ENCODE results near the gene ARMC7. TPM values are rescaled to one million over a fixed set of nuclear protein-coding genes. Genes with fewer than 3 reads are reported as not detected.

ARMC7 gene
- total and polyA plus RNA-seq, 10 of the 15 experiments (the other 5 are each of a cell fraction or from before 2014, with no cell fraction given) = 1.5 to 19.8 (median 6.3) TPM

GRCh38 chr17:75090871-75091854, 18.6 kb upstream of the ARMC7 start:
- no peak for ATAC-seq
- Histone ChIP-seq H3K9me3 (replicated peaks; ENCODE audit: control insufficient read depth, insufficient read depth, low read length) (no peaks in the 10 kb centered on the region), H3K4me3 (no peak overlapping the region), H3K9ac (ENCODE audit: control insufficient read depth, insufficient read depth, low read length) (no peak overlapping the region), H3K36me3 (ENCODE audit: control insufficient read depth in 2 of 2, insufficient read depth in 2 of 2, low read length in 1 of 2) (no peaks in the 10 kb centered on the region), H3K4me1 (ENCODE audit: control insufficient read depth, insufficient read depth, low read length) (peaks cover 13% of the 10 kb centered on the region), H3K4me2 (ENCODE audit: control insufficient read depth, insufficient read depth) (no peak overlapping the region), H3K79me2 (ENCODE audit: control insufficient read depth, insufficient read depth, low read length) (no peaks in the 10 kb centered on the region), H3K27me3 (replicated peaks in 1 of 2; ENCODE audit: control insufficient read depth in 2 of 2, insufficient read depth in 2 of 2, low read length in 1 of 2) (no peaks in the 10 kb centered on the region), H4K20me1 (ENCODE audit: control insufficient read depth, insufficient read depth) (no peaks in the 10 kb centered on the region), H2AFZ (ENCODE audit: control insufficient read depth, low read depth, low read length) (no peak overlapping the region), H3K27ac (ENCODE audit: control insufficient read depth, insufficient read depth) (no peak overlapping the region)
- in situ Hi-C loops (cut with MboI) = no loop called here
- POLR2A ChIA-PET = no interaction called here
- WGBS (ENCODE audit: insufficient coverage, insufficient replicate concordance, low lambda C conversion rate, missing lambda C conversion rate) = 75% methylated on average over 19 of the region's 19 CpGs
- SMC1A ChIA-PET (ENCODE audit: uncharacterized antibody, unreplicated experiment) = no interaction called here
- FAIRE-seq = no peak
- intact Hi-C loops (cut with micrococcal nuclease; ENCODE audit: unreplicated experiment) = no loop called here
- RAD21 ChIA-PET (ENCODE audit: unreplicated experiment) = interaction anchor here (1.1 to 1.2 kb wide), 2 partner anchors 18 to 23 kb away, joined by 3 read pairs; partner anchors contain the start of gene ARMC7
- CTCF ChIA-PET = interaction anchor here (1.4 to 1.7 kb wide), 3 partner anchors 14 to 22 kb away, joined by 4 to 7 read pairs (median 4); no protein-coding TSS in a partner anchor
- BruUV-seq (replicated peaks) = no TSS peak
- no peak for DNase-seq (ENCODE audit: low read depth, low spot score)
- TF ChIP-seq MTA3 (IDR thresholded peaks at IDR 0.05; ENCODE audit: borderline replicate concordance, low read length) (no peak), MAX (IDR thresholded peaks at IDR 0.05; ENCODE audit: low read depth, low read length) (no peak), EED (IDR thresholded peaks at IDR 0.05; ENCODE audit: low read depth) (no peak), IRF3 (IDR thresholded peaks at IDR 0.05) (no peak), ZNF687 (IDR thresholded peaks at IDR 0.05) (no peak), CHD2 (IDR thresholded peaks at IDR 0.05; ENCODE audit: borderline replicate concordance, low read depth, low read length) (no peak), RAD51 (IDR thresholded peaks at IDR 0.05) (no peak), SUPT20H (IDR thresholded peaks at IDR 0.05; ENCODE audit: borderline replicate concordance, control insufficient read depth, low read depth, low read length) (no peak), IKZF2 (IDR thresholded peaks at IDR 0.05) (no peak), ZNF384 (IDR thresholded peaks at IDR 0.05; ENCODE audit: borderline replicate concordance, low read depth, low read length) (no peak), NFIC (IDR thresholded peaks at IDR 0.05; ENCODE audit: low read depth, low read length) (no peak), PBX3 (IDR thresholded peaks at IDR 0.05; ENCODE audit: insufficient replicate concordance, low read depth, low read length) (no peak), YBX1 (IDR thresholded peaks at IDR 0.05) (no peak), TARDBP (IDR thresholded peaks at IDR 0.05; ENCODE audit: borderline replicate concordance) (no peak)

Data from GM12878 (cell line).